HG03432 (cell line): Measurements from ENCODE around the gene CFAP43.

Experiments
- ATAC-seq: cut with Tn5 transposase; IDR thresholded peaks from one replicate; pipeline ENCODE4 v1.9.1; 2021; ENCODE audit warnings: mild to moderate bottlenecking, moderate library complexity; ENCODE audit not compliant: unreplicated experiment

The CFAP43 gene

GRCh38 chr10:104099941-104100340 is 132.2 kb downstream of the CFAP43 start:
- ATAC-seq, result no peak

- ATAC-seq, result no peak
Measured at GRCh38 chr10:104099269-104099668, 132.9 kb downstream of the CFAP43 start.

GRCh38 chr10:104098358-104098925 is 133.7 kb downstream of the CFAP43 start:
- no peak for ATAC-seq

DNA sequence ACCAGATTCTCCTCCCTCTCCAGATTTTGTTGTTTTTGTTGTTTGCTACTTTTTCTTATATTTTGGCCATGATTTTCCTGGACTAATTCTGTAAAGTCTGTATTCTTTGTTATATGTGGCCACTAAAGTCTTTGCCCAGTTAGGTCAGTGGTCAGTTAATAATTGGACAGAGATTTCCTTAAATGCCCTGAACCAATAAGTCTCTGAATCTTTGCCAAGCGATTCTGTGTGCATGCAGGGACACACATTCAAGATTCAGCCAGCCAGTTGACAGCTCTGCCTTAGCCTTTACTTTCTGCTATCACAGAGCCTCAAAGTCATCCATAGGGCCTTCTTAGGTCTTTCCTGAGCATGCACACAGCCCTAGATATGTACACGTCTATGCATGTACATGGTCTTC is 135.5 kb downstream of the CFAP43 start:
- no peak for ATAC-seq

DNA sequence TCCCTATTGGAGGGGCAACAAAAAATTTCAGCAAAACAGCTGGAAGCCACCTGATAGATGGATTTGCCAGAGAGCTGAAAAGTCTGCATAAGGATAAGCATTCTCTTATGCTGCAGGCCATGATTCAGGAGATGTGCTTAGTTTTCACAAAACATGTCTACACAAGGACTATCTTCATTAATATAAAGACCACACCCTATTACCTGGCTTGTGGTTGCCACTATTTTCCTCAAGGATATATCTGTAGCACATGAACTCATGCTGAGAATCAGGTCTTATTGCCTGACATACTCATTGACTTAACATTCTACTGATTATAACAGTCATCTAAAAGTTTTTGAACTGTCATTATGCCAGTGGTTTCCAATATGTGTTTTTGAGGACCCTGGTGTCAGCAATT is 139.4 kb downstream of the CFAP43 start:
- no peak for ATAC-seq

- no peak for ATAC-seq
Measured at GRCh38 chr10:104090611-104091010, 141.6 kb downstream of the CFAP43 start.

GRCh38 chr10:104089621-104090020 is 142.5 kb downstream of the CFAP43 start:
- no peak for ATAC-seq

GRCh38 chr10:104088239-104088638 is 143.9 kb downstream of the CFAP43 start:
- ATAC-seq, result no peak

- ATAC-seq, result no peak
Measured at GRCh38 chr10:104085801-104086400, 146.3 kb downstream of the CFAP43 start, which contains the start of gene COL17A1. COL17A1 (minus strand) TSS chr10:104085880; CDS start chr10:104080673, 5,207 bp downstream.

GRCh38 chr10:104084482-104085142 is 147.6 kb downstream of the CFAP43 start:
- ATAC-seq, result no peak

DNA sequence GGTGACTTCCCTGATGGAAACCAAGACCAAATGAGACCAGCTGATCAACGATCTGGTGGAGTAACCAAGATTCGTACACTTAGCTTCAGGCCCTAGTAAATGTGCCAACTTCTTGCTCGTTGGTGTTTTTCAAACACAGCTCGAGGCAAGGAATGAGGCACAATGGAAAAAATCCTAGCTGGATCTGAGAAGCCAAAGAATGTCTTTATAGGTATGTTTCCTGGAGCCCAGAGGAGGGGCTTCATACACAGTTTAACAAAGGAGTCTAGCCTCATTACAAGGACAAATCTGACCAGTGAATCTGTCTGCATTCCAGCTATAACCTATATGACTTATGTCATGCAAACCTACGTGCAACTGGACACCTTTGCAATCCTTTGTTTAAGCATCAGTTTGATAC is 150.2 kb downstream of the CFAP43 start:
- ATAC-seq, result no peak

DNA sequence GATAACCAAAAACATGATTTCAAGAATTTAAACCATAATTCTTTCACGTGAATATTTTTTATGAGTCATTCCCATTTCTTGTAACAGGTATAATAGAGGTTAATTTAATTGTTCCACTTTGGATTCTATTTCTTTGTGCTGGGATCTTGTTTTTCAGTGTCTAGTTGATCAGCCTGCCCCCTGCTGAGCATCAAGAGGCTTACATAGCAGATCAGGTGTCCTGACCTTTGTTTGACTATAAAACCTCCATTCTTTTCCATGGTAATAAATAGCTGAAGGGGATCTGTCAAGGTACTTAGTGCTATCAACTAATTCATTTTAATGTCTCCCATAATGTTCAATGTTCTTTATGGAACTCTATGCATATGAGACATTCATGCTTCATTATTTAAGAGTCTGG is 151.4 kb downstream of the CFAP43 start:
- ATAC-seq, result no peak
